Activated CD8-positive, alpha-beta memory T cell treated with anti-CD3 and anti-CD28 coated beads for 4 hours (primary cell): ENCODE results near the gene B4GALNT4.
"Not testable (repeated sequence)": the region's sequence is repeated elsewhere in the genome, so short reads cannot be mapped to it uniquely, and the experiment has no call there.

Source experiments
- DNase-seq, 2 donors: peaks; one replicate each; pipeline ENCODE4 v3.0.0-alpha.2; 2020; ENCODE audit warnings: low read depth in 2 of 2

B4GALNT4 gene

DNA sequence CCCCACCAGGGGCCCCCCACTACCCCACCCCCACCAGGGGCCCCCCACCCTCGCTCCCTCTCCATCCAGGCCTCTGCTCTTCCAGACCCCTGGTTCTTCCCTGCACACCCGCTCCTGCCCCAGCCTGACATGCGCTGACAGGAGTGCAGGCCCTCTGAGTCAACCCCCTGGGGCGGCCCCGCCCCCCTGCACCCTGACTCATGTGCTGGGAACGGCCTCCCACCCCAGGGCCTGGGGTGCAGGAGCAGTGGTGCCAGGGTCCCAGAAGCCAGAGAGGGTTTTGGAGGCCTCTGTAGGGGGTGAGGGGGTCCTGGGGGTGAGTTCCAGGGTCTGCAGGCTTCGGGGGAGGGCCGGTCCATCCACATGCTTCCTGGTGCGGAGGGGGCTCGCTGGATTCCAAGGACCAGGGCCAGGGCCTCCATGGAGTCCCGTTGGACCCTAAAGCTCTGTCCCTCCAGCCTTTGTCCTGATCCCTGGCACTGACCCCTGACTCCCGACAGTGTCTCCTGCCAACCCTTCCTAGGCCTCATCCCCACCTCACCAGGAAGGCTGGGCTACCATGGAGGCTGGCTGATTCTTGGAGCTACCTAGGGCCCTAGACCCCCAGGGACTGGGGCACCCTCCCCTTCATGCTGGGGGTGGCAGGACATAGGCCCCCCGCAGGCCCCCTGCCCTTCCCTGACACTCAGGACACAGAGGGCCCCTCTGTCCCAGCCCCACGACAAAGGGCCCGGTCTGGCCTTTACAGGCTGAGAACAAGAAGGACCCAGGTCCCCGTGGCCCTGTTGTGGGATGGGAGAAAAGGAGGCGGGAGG is 24.1 kb downstream of the B4GALNT4 start:
- DNase-seq, result no peak

DNA sequence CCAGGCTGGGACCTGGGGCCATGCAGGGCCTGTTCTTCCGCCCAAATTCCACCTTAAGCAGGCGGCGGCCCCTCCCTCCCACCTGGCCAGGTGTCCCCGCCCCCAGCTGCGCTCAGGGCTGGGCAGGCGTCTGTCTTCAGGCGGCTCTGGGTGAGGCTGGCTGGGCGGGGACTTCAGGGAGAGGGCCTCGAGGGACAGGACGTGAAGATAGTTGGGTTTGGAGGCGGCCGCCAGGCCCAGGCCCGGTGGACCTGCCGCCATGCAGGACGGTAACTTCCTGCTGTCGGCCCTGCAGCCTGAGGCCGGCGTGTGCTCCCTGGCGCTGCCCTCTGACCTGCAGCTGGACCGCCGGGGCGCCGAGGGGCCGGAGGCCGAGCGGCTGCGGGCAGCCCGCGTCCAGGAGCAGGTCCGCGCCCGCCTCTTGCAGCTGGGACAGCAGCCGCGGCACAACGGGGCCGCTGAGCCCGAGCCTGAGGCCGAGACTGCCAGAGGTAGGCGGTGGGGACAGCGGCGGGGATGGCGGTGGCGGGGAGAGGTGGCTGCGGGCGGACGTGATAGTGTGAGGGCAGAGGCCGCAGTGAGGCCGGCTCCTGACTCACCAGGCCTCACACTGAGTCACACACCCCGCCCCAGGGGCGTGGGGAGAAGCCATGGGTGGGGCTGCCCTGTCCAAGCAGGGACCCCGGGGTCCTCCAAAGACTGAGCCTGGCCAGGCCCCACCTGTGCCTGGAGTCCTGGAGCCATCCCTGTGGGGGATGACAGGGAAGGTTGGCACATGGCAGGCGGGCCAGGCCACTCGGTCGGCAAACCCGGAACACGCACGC is 24.9 kb downstream of the B4GALNT4 start, which contains the start of gene PKP3:
Gene PKP3, plus strand, starts transcription at position 176 of the 824 bp plus-strand sequence. Its CDS starts 84 bp downstream, at position 260.
- DNase-seq, result no peak

DNA sequence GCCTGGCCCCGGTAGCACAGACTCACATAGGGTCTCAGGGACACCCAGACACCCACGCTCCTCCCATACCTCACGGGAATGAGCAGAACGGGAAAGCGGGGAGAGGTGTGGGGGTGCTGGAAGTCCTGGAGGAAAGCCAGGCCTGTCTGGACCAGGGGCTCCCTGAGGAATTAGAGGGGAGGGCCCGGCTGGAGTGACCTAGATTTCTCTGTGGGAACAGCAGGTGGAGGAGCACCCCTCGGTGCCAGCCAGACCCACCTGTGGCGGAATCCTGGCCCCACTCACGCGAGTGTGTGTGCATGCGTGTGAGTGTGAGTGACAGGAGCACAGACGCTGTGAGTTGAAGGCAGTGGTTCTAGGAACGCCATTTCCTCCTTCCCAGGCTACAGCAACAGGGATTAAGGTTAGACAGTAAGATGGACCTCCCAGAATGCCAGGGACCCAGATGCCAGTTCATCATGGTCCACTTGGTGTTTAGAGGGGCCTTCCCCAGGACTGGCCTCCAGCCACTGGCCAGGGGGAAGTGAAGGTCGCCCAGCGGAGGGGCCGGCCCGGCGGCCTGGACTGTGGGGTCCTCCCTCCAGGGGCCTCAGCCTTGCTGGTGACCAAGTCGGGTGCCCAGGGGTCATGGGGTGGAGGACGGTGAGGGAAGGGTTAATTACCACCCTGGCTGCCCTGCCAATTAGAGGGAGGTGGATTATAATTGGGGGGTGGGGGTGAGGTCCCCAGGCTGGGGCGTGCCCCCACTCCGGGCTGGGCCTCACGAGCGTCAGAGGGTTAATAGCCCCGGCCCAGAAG is 25.8 kb downstream of the B4GALNT4 start:
- DNase-seq, result no peak

DNA sequence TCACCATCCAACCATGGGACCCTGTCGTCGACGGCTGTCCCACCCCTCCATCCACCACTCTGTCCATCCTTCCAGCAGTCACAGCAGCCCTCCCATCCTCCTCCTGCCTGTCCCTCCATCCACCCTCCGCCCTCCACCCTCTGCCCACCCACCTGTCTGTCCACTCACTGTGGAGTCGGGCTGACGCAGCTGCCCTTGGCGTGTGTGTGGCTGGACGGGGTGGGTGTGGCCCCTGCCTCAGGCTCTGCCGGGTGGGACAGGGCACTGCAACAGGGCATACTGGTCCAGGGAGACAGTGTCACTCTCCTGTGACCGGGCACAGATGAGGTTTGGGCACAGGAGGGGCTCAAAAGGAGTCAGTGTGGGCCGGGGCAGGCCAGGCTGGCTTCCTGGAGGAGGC is 26.6 kb downstream of the B4GALNT4 start:
- DNase-seq, result no peak

DNA sequence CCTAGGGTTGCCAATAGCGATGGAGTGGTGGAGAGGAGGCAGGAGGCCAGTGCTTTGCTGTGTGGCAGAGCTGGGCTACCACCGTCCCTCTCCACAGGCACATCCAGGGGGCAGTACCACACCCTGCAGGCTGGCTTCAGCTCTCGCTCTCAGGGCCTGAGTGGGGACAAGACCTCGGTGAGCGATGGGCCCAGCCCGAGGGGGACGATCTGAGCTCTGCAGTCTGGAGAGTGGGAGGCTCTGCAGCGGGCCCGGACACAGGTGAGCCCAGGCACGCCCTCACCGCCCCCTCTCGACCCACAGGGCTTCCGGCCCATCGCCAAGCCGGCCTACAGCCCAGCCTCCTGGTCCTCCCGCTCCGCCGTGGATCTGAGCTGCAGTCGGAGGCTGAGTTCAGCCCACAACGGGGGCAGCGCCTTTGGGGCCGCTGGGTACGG is 27.2 kb downstream of the B4GALNT4 start:
- DNase-seq, result no peak

DNA sequence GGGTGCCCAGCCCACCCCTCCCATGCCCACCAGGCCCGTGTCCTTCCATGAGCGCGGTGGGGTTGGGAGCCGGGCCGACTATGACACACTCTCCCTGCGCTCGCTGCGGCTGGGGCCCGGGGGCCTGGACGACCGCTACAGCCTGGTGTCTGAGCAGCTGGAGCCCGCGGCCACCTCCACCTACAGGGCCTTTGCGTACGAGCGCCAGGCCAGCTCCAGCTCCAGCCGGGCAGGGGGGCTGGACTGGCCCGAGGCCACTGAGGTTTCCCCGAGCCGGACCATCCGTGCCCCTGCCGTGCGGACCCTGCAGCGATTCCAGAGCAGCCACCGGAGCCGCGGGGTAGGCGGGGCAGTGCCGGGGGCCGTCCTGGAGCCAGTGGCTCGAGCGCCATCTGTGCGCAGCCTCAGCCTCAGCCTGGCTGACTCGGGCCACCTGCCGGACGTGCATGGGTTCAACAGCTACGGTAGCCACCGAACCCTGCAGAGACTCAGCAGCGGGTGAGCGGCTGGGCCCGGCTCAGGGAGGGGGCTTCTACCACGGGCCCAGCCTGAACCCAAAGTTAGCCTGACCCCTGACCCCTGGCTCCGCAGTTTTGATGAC is 27.7 kb downstream of the B4GALNT4 start:
- no peak for DNase-seq

DNA sequence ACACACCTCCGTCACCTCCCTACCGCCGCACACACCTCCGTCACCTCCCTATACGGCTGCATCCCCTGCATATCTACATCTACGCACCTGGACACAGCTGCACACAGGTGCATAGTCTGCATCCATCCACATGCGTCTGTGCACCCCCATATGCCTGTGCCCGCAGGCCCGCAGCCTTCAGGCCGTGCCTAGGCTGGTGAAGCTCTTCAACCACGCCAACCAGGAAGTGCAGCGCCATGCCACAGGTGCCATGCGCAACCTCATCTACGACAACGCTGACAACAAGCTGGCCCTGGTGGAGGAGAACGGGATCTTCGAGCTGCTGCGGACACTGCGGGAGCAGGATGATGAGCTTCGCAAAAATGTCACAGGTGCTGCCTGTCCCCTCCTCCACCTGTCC is 29.5 kb downstream of the B4GALNT4 start:
- no peak for DNase-seq

DNA sequence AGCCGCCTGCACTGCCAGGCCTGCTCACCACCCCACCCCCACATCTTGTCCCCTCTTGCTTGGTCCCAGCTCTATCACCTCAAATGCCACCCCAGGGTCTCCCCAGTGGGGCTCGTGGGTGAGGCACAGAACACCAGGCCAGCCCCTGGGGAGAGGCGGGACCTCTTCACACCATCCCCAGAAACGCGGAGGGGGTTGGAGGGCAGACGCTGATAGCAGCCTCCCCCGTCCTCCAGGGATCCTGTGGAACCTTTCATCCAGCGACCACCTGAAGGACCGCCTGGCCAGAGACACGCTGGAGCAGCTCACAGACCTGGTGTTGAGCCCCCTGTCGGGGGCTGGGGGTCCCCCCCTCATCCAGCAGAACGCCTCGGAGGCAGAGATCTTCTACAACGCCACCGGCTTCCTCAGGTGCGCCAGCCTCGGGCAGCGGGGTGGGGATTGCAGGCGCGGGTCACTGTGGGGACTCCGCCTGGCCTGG is 30.5 kb downstream of the B4GALNT4 start:
- no peak for DNase-seq

DNA sequence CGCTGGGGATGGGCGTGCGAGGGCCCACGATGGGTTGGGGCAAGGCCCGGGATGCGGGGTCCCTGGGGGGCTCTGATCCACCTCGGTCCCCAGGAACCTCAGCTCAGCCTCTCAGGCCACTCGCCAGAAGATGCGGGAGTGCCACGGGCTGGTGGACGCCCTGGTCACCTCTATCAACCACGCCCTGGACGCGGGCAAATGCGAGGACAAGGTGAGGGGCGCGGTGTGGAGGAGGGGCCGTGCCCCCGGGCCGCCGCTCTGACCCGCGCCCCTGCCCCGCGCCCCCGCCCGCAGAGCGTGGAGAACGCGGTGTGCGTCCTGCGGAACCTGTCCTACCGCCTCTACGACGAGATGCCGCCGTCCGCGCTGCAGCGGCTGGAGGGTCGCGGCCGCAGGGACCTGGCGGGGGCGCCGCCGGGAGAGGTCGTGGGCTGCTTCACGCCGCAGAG is 31.0 kb downstream of the B4GALNT4 start:
- DNase-seq, result no peak

DNA sequence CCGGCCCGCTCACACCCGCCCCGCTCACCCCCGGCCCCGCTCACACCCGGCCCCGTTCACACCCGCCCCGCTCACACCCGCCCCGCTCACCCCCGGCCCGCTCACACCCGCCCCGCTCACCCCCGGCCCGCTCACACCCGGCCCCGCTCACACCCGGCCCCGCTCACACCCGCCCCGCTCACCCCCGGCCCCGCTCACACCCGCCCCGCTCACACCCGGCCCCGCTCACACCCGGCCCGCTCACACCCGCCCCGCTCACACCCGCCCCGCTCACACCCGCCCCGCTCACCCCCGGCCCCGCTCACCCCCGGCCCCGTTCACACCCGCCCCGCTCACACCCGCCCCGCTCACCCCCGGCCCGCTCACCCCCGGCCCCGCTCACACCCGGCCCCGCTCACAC is 31.9 kb downstream of the B4GALNT4 start:
- DNase-seq, result not testable (repeated sequence)

DNA sequence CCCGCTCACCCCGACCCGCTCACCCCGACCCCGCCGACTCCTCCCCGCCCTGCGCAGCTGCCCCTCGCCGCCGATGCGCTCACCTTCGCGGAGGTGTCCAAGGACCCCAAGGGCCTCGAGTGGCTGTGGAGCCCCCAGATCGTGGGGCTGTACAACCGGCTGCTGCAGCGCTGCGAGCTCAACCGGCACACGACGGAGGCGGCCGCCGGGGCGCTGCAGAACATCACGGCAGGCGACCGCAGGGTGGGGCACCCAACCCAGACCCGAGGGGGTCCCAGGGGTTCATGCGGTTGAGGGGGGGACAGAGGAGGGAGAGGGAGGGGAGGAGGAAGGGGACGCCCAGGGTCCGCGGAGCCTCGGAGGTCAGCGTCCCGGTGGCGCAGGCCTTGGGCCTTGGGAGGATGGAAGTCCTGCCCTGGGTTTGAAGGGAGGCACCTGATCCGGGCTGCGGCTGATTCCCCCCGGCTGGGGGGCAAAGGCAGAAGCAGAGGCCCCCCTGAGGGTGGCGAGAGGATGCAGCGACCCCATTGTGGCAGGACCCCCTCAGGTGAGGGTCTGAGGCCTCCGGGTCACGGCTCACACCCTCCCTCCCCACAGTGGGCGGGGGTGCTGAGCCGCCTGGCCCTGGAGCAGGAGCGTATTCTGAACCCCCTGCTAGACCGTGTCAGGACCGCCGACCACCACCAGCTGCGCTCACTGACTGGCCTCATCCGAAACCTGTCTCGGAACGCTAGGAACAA is 33.9 kb downstream of the B4GALNT4 start:
- DNase-seq, result no peak

DNA sequence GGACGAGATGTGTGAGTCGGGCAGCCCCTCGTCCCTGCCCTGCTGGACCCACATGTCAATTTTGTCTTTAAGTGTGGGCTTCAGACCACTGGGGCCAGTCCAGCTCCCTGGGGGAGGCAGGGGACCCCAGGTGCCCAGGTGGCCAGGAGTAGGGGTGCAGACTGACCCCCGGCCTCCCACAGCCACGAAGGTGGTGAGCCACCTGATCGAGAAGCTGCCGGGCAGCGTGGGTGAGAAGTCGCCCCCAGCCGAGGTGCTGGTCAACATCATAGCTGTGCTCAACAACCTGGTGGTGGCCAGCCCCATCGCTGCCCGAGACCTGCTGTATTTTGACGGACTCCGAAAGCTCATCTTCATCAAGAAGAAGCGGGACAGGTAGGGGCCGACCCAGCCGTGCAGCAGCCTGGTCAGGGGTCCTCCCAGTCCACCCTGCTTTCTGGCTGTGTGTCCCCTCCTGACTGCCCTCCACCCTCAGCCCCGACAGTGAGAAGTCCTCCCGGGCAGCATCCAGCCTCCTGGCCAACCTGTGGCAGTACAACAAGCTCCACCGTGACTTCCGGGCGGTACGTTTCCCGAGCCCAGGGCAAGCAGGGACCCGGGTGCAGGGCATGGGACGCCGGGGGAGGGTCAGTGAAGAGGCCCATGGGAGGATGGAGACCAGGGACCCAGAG is 34.6 kb downstream of the B4GALNT4 start:
- no peak for DNase-seq

DNA sequence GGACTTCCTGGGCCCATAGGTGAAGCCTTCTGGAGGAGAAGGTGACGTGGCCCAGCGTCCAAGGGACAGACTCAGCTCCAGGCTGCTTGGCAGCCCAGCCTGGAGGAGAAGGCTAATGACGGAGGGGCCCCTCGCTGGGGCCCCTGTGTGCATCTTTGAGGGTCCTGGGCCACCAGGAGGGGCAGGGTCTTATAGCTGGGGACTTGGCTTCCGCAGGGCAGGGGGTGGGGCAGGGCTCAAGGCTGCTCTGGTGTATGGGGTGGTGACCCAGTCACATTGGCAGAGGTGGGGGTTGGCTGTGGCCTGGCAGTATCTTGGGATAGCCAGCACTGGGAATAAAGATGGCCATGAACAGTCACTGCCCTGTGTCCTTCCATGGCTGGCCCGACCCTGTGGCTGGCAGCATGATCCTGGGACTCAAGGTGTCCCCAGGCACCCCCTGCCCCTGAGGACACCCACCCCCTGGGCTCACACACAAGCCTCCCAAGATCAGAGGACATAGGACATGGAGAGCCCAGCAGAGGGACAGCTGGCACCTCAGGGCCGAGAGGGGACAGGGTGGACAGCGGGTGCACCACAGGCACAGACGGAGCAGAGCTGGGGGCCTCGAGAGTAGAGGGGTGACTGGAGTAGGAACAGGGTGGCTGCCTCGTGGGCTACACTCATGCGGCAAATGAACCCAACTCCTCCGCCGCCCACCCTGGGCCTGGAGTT is 35.4 kb downstream of the B4GALNT4 start:
- no peak for DNase-seq

DNA sequence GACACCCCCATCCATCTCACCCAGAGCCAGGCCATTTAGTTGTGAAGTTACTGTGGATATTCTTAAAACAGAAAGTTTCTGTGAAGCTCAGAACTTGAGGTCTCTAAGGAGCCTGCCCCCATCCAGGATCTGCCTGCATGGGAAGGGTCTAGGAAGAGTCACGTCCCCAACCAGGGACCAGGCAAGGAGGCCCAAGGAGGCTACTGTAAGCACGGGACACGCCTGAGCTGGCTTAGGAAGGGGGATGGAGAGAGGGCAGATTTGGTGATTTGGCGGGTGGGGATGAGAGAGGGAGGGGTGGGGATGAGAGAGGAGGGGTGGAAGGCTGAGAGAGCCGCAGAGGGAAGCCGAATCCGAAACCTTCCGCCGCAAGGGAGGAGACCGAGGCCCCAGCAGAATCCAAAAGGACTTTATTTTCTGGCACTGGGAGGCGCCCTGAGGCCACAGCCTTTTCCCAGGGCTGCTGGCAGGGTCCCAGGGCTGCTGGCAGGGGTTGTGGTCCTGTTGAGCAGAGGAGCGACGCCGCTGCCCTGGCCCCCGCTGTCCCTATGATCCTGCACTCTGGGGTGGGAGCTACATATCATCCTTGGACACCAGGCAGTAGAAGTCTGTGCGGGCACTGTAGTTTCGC is 36.1 kb downstream of the B4GALNT4 start:
- DNase-seq, result no peak

DNA sequence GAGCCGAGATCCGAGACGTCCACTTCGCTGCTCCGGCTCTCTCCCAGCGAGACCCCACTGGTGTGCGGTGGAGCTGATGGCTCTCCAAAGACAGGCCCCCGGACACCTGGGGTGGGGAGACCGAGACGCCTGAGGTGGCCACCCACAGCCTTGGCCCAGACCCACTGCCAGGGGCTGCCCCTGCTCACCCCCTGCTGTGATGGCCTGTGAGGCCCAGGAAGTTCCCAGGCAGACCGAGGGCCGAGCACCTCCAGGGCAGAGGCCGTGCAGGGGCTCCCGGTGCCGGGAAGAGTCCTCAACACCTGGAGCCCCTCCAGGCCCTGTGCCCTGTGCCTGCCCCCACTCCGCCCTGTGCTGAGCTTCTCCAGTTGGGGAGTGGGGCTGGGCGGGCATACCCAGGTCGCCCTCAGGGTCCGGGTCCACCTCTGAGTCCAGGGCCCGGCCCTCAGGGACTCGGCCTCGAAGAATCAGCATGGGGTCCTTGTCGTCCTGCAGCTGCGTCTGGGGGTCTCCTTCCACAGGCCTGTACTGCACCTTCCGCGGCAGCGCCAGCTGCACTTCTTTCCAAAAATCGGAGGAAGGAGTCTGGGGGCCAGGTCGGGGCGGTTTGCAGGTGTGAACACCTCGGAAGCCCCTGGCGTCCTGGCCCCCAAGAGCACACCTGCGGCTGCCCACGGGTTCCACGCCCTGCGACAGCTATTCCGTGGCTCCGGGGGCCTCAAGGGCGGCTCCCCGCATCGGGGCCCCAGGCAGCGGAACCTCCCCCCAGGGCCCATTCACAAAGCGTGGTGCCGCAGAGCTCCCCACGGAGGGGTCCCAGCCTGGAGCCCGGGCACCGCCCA is 36.9 kb downstream of the B4GALNT4 start:
- no peak for DNase-seq

DNA sequence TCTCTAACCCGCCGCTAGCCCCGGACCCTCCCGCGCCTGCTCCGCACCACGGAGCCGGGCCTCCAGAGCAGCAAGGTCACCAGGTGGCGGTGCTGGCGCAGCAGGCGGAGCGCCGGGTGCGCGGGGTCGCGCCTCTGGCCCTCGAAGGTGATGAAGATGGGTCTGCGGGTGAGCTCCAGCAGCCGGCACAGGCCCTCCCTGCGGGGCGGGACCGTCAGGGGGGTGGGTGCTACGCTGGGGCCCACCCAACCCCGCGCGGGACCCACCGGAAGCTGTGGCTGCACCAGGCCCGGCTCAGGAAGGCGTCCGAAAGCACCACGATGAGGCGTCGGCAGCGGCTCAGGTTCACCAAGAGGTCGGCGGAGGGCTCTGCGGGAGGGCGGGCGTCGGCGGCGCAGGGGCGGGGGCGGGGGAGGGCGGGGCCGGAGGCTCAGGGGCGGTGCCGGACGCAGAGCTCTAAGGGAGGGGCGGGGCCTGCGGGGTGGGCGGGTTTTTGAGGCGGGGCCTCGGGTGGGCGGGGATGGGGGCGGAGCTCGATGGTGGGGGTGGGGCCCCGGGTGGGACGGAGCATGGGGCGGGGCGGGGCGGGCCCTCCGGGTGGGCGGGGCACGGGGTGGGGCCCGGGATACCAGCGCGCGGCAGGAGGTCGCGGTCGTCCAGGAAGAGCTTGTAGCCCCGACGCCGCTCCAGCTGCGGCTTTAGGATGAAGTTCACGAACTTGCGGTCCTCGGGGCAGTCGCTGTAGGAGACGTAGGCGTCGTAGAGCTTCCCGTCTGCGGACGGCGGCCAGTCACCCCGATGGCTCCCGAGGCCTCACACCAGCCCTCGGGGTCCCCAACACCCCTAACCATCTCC is 37.7 kb downstream of the B4GALNT4 start:
- peak; percentile 83 to 88 for DNase-seq

DNA sequence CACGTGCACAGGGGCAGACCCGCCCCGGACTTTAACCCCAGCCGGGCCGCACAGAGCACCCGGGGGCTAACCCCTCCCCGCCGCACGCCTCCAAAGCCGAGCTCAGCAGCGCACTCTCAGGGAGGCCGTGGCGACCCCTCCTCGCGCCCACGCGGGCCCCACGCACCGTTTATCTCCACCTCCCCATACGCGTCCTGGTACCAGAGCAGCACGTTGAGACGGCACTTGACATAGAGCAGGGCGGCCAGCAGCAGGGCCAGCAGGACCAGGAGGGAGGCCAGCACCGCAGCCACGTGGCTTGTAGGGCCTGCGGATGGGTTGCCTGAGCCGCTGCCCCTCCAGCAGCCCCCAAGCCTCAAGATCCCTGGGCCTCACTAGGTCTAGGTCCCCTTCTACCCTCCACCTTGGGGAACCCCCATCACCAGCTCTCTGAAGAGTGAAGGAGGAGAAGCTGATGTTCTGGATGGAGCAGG is 38.4 kb downstream of the B4GALNT4 start:
- DNase-seq, result no peak
